Trophoblast cell (in vitro differentiated cells and primary cell): Measurements from ENCODE around the gene PCSK7.

Source experiments
- DNase-seq, 2 donors: peaks; one replicate each; pipeline ENCODE4 v3.0.0-alpha.2; 2016
- H2AFZ ChIP-seq: 2 replicates; pipeline ENCODE4 v1.6.1; 2013; ENCODE audit warnings: low read length, moderate library complexity, mild to moderate bottlenecking; ENCODE audit not compliant: insufficient read depth, poor library complexity
- H2AK5ac ChIP-seq: 2 replicates; pipeline ENCODE4 v1.6.1; 2013; ENCODE audit warnings: mild to moderate bottlenecking, low read length
- H2BK120ac ChIP-seq: 2 replicates; pipeline ENCODE4 v1.6.1; 2013; ENCODE audit warnings: low read length, mild to moderate bottlenecking, moderate library complexity; ENCODE audit not compliant: insufficient read depth, poor library complexity
- H2BK12ac ChIP-seq: 2 replicates; pipeline ENCODE4 v1.6.1; 2013; ENCODE audit warnings: mild to moderate bottlenecking, low read length, moderate library complexity
- H2BK5ac ChIP-seq: 2 replicates; pipeline ENCODE4 v1.6.1; 2013; ENCODE audit warnings: low read length, low read depth, moderate library complexity, mild to moderate bottlenecking; ENCODE audit not compliant: poor library complexity
- H3K14ac ChIP-seq: 2 replicates; pipeline ENCODE4 v1.6.1; 2013; ENCODE audit warnings: mild to moderate bottlenecking, low read length
- H3K18ac ChIP-seq: 2 replicates; pipeline ENCODE4 v1.6.1; 2013; ENCODE audit warnings: mild to moderate bottlenecking, low read length
- H3K23ac ChIP-seq: 2 replicates; pipeline ENCODE4 v1.6.1; 2013; ENCODE audit warnings: low read length
- H3K27ac ChIP-seq: 2 replicates; pipeline ENCODE4 v1.5.1; 2013; ENCODE audit warnings: low read depth, mild to moderate bottlenecking, inconsistent platforms, low read length, moderate library complexity
- H3K27me3 ChIP-seq: 2 replicates; pipeline ENCODE4 v1.6.1; 2013; ENCODE audit warnings: inconsistent platforms, mild to moderate bottlenecking, low read length, moderate library complexity; ENCODE audit not compliant: insufficient read depth
- H3K36me3 ChIP-seq, 2 experiments: 1 replicate in 1 of 2; 2 replicates in 1 of 2; pipeline ENCODE4 v1.6.1; 2013; ENCODE audit warnings: low read length in 2 of 2, mild to moderate bottlenecking in 2 of 2, moderate library complexity in 1 of 2; ENCODE audit not compliant: insufficient read depth in 2 of 2, control insufficient read depth in 1 of 2
- H3K4ac ChIP-seq: 2 replicates; pipeline ENCODE4 v1.6.1; 2013; ENCODE audit warnings: low read depth, mild to moderate bottlenecking, low read length, moderate library complexity
- H3K4me1 ChIP-seq, 2 experiments: 1 replicate in 1 of 2; 2 replicates in 1 of 2; pipeline ENCODE4 v1.6.1; 2013; ENCODE audit warnings: low read length in 2 of 2, mild to moderate bottlenecking in 2 of 2, moderate library complexity in 1 of 2; ENCODE audit not compliant: insufficient read depth in 2 of 2, control insufficient read depth in 1 of 2
- H3K4me2 ChIP-seq: 2 replicates; pipeline ENCODE4 v1.6.1; 2013; ENCODE audit warnings: inconsistent platforms, mild to moderate bottlenecking, low read length, moderate library complexity
- H3K4me3 ChIP-seq: 2 replicates; pipeline ENCODE4 v1.5.1; 2013; ENCODE audit warnings: mild to moderate bottlenecking, low read depth, low read length, inconsistent platforms
- H3K79me1 ChIP-seq: one replicate; pipeline ENCODE4 v1.6.1; 2013; ENCODE audit warnings: low read length
- H3K79me2 ChIP-seq: 2 replicates; pipeline ENCODE4 v1.6.1; 2013; ENCODE audit warnings: low read length, mild to moderate bottlenecking; ENCODE audit not compliant: control insufficient read depth, insufficient read depth, poor library complexity
- H3K9ac ChIP-seq: 2 replicates; pipeline ENCODE4 v1.6.1; 2013; ENCODE audit warnings: mild to moderate bottlenecking, low read length
- H3K9me3 ChIP-seq: 2 replicates; pipeline ENCODE4 v1.6.1; 2013; ENCODE audit warnings: low read depth, mild to moderate bottlenecking, control low read depth, inconsistent platforms, low read length; ENCODE audit not compliant: insufficient read depth
- H4K12ac ChIP-seq: 2 replicates; pipeline ENCODE4 v1.6.1; 2013; ENCODE audit warnings: low read depth, mild to moderate bottlenecking, low read length, moderate library complexity
- H4K8ac ChIP-seq: 2 replicates; pipeline ENCODE4 v1.6.1; 2013; ENCODE audit warnings: low read depth, mild to moderate bottlenecking, low read length, moderate library complexity
- H4K91ac ChIP-seq: one replicate; pipeline ENCODE4 v1.6.1; 2013; ENCODE audit warnings: low read depth, mild to moderate bottlenecking, low read length, moderate library complexity
- WGBS: extraction: QIAGEN DNeasy Blood & Tissue Kit; methylation state at CpG from one replicate; pipeline ENCODE4 v1.1.7; 2013; ENCODE audit warnings: missing lambda C conversion rate; ENCODE audit not compliant: insufficient read length, insufficient coverage; ENCODE audit errors: extremely low coverage; 5-methylcytosine and 5-hydroxymethylcytosine counted together

The PCSK7 gene

GRCh38 chr11:117229411-117229810 is 2.5 kb downstream of the PCSK7 start:
- no peak overlapping the region for H3K23ac ChIP-seq
- no peak overlapping the region for H3K9ac ChIP-seq
- H4K8ac ChIP-seq = no peak overlapping the region
- H2AFZ ChIP-seq = no peak overlapping the region
- no peak overlapping the region for H2AK5ac ChIP-seq
- peaks cover 4 to 13% of the 10 kb centered on the region in 2 experiments for H3K4me1 ChIP-seq
- H4K91ac ChIP-seq = no peak overlapping the region
- no peak overlapping the region for H3K14ac ChIP-seq
- no peak overlapping the region for H2BK12ac ChIP-seq
- H2BK5ac ChIP-seq = no peak overlapping the region
- no peaks in the 10 kb centered on the region for H3K9me3 ChIP-seq
- no peak overlapping the region for H2BK120ac ChIP-seq
- DNase-seq = no peak
- no peak overlapping the region for H3K27ac ChIP-seq
- peaks cover 35 to 45% of the 10 kb centered on the region in 2 experiments for H3K36me3 ChIP-seq
- H3K4me3 ChIP-seq = no peak overlapping the region
- H3K4ac ChIP-seq = no peak overlapping the region
- WGBS = no CpG with 5 or more reads among the region's 12 CpGs
- H3K79me2 ChIP-seq = peaks cover 13% of the 10 kb centered on the region
- no peak overlapping the region for H3K4me2 ChIP-seq
- no peak overlapping the region for H4K12ac ChIP-seq
- H3K18ac ChIP-seq = no peak overlapping the region
- H3K79me1 ChIP-seq = peaks cover 12% of the 10 kb centered on the region
- H3K27me3 ChIP-seq = no peaks in the 10 kb centered on the region

GRCh38 chr11:117228091-117228490 is 3.8 kb downstream of the PCSK7 start:
- no peak for DNase-seq
- H3K18ac ChIP-seq = no peak overlapping the region
- H3K9ac ChIP-seq = no peak overlapping the region
- H3K4me3 ChIP-seq = peak overlapping the region; percentile 39
- WGBS = no CpG with 5 or more reads among the region's 11 CpGs
- no peak overlapping the region for H3K4me2 ChIP-seq
- no peak overlapping the region for H4K91ac ChIP-seq
- H3K9me3 ChIP-seq = no peaks in the 10 kb centered on the region
- H4K8ac ChIP-seq = no peak overlapping the region
- no peak overlapping the region for H3K14ac ChIP-seq
- H2BK5ac ChIP-seq = no peak overlapping the region
- peaks cover 11% of the 10 kb centered on the region for H3K79me2 ChIP-seq
- H3K27me3 ChIP-seq = no peaks in the 10 kb centered on the region
- H2BK12ac ChIP-seq = no peak overlapping the region
- no peak overlapping the region for H3K23ac ChIP-seq
- H3K4me1 ChIP-seq = peaks cover 2 to 9% of the 10 kb centered on the region in 2 experiments
- no peak overlapping the region for H3K4ac ChIP-seq
- no peak overlapping the region for H4K12ac ChIP-seq
- no peak overlapping the region for H2BK120ac ChIP-seq
- H2AFZ ChIP-seq = no peak overlapping the region
- H3K36me3 ChIP-seq = peaks cover 48 to 58% of the 10 kb centered on the region in 2 experiments
- H2AK5ac ChIP-seq = no peak overlapping the region
- H3K79me1 ChIP-seq = peaks cover 11% of the 10 kb centered on the region
- H3K27ac ChIP-seq = no peak overlapping the region

DNA sequence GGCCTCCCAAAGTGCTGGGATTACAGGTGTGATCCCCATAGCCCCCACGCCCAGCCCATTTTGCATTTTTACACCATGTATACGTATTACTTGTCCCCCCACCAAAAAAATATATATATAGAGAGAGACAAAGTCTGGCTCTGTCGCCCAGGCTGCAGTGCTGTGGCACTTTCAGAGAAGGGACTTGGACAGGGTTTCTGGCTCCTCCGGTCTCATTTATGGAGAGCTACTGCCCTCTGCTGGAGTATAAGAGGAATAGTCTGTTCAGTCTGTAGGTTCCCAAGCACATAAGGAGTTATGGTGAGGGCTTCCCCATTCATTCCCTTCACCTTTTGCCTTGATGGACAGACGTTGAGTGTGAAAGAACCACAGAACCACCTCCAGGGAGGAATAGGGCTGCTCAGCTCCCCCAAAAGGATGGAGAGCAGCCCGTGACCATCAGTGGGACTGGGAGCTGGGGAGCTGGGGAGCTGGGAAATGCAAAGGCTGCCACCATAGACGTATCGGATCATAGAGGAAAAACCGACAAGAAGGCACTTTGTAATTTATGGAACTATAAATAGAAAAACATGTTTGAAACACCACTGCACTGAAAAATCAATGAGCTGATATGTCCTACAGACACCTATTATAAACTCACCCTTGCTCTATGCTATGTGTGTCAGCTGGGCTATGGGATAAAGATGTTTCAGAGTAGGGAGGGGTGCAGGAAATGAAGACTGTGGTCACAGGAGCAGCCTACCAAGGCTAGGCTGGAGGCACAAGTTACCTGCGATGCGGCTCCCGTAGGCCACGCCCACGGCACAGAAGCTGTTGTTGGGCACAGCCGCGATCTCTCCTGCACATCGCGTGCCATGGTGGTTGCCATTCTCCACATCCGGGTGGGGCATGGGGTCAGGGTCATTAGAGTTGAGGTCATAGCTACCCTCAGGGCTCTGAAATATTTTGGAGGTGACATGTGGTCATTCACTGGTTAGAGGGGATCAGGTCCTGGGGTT is 5.2 kb downstream of the PCSK7 start:
- no peak overlapping the region for H2BK12ac ChIP-seq
- H3K23ac ChIP-seq = no peak overlapping the region
- H4K12ac ChIP-seq = no peak overlapping the region
- no CpG with 5 or more reads among the region's 19 CpGs for WGBS
- H3K36me3 ChIP-seq = peaks cover 54 to 65% of the 10 kb centered on the region in 2 experiments
- H3K4me1 ChIP-seq = peaks cover 2 to 12% of the 10 kb centered on the region in 2 experiments
- H2AFZ ChIP-seq = no peak overlapping the region
- H3K4me2 ChIP-seq = no peak overlapping the region
- H3K9me3 ChIP-seq = no peaks in the 10 kb centered on the region
- no peaks in the 10 kb centered on the region for H3K27me3 ChIP-seq
- H3K18ac ChIP-seq = no peak overlapping the region
- H3K14ac ChIP-seq = no peak overlapping the region
- no peak overlapping the region for H2BK5ac ChIP-seq
- H3K4ac ChIP-seq = no peak overlapping the region
- H3K4me3 ChIP-seq = no peak overlapping the region
- no peak overlapping the region for H4K8ac ChIP-seq
- H3K9ac ChIP-seq = no peak overlapping the region
- no peak overlapping the region for H2BK120ac ChIP-seq
- peaks cover 3% of the 10 kb centered on the region for H3K79me1 ChIP-seq
- H3K79me2 ChIP-seq = peaks cover 3% of the 10 kb centered on the region
- no peak overlapping the region for H3K27ac ChIP-seq
- no peak overlapping the region for H2AK5ac ChIP-seq
- DNase-seq = peak; percentile 42 to 90
- no peak overlapping the region for H4K91ac ChIP-seq

DNA sequence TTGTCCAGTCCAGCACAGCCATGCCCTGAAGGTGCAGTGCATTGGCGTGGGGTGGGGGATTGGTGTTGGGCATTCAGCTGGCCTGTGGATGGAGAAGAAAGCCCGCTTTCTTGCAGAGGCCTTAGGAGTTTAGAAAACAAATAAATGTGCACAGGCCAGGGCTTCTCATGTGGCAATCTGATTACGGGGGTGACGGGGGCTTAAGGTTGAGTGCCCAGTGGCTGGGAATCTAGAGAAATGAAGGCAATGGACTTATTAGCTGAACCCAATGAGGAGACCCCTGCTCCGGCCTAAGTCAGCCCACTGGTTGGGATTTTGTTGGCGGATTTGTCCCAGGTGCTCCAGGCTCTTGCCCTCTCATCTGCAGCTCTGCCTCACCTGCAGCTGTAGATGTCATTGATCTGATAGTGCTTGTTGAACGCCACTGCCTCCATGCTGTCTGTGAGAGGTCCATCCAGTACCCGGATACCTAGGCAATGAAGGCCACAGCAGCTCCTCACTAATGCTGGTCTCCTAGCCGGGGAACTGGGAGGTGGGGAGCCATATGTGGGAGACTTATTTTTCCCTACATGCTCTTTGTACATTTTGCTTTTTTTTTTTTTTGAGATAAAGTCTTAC is 6.2 kb downstream of the PCSK7 start:
- Histone ChIP-seq H2AFZ (no peak overlapping the region), H3K4me1 (peaks cover 0 to 4% of the 10 kb centered on the region in 2 experiments)
- no CpG with 5 or more reads among the region's 9 CpGs for WGBS

More for the DNA sequence above, 6.2 kb downstream of the PCSK7 start:
- Histone ChIP-seq H2BK12ac (no peak overlapping the region), H3K14ac (no peak overlapping the region), H3K9ac (no peak overlapping the region), H3K9me3 (no peaks in the 10 kb centered on the region), H3K36me3 (peaks cover 60 to 74% of the 10 kb centered on the region in 2 experiments), H3K27me3 (no peaks in the 10 kb centered on the region), H3K4me2 (no peak overlapping the region), H4K8ac (no peak overlapping the region), H2BK5ac (no peak overlapping the region), H4K91ac (no peak overlapping the region), H2AK5ac (no peak overlapping the region), H3K4ac (no peak overlapping the region), H3K23ac (no peak overlapping the region), H3K27ac (no peak overlapping the region), H3K4me3 (no peak overlapping the region), H3K79me1 (no peaks in the 10 kb centered on the region), H3K79me2 (no peaks in the 10 kb centered on the region), H3K18ac (no peak overlapping the region), H4K12ac (no peak overlapping the region), H2BK120ac (no peak overlapping the region)
- DNase-seq = no peak
